H9 (cell line): ENCODE results near the gene SLC17A9. TPM values are rescaled to one million over a fixed set of nuclear protein-coding genes. Genes with fewer than 3 reads are reported as not detected.

Experiments
- DNase-seq: peaks from one replicate; pipeline ENCODE4 v3.0.0-alpha.2; 2017
- H2AFZ ChIP-seq: one replicate; pipeline ENCODE4 v1.6.1; 2013; ENCODE audit warnings: mild to moderate bottlenecking, low read length, control low read depth, moderate library complexity
- H2AK5ac ChIP-seq: 2 replicates; pipeline ENCODE4 v1.6.1; 2013; ENCODE audit warnings: low read length, control low read depth, mixed read lengths; ENCODE audit not compliant: insufficient read length
- H2BK120ac ChIP-seq: one replicate; pipeline ENCODE4 v1.6.1; 2013; ENCODE audit warnings: low read depth, mild to moderate bottlenecking, low read length, control low read depth, inconsistent platforms; ENCODE audit not compliant: poor library complexity, severe bottlenecking
- H2BK12ac ChIP-seq: 2 replicates; pipeline ENCODE4 v1.6.1; 2013; ENCODE audit warnings: low read length, control low read depth, mixed read lengths, low read depth; ENCODE audit not compliant: insufficient read length
- H2BK15ac ChIP-seq: 2 replicates; pipeline ENCODE4 v1.6.1; 2013; ENCODE audit warnings: low read depth, low read length, control low read depth
- H2BK20ac ChIP-seq: one replicate; pipeline ENCODE4 v1.6.1; 2013; ENCODE audit warnings: low read depth, mild to moderate bottlenecking, low read length, control low read depth, inconsistent platforms; ENCODE audit not compliant: poor library complexity, severe bottlenecking
- H2BK5ac ChIP-seq: 2 replicates; pipeline ENCODE4 v1.6.1; 2013; ENCODE audit warnings: low read length, control low read depth, mixed read lengths; ENCODE audit not compliant: insufficient read length
- H3K14ac ChIP-seq: 2 replicates; pipeline ENCODE4 v1.6.1; 2013; ENCODE audit warnings: low read length, control low read depth; ENCODE audit not compliant: insufficient read depth
- H3K18ac ChIP-seq: 2 replicates; pipeline ENCODE4 v1.6.1; 2013; ENCODE audit warnings: low read depth, mild to moderate bottlenecking, mixed read lengths, low read length, control low read depth; ENCODE audit not compliant: insufficient read length
- H3K23ac ChIP-seq: 2 replicates; pipeline ENCODE4 v1.6.1; 2013; ENCODE audit warnings: low read length, control low read depth, mixed read lengths, low read depth; ENCODE audit not compliant: insufficient read length
- H3K23me2 ChIP-seq: 2 replicates; pipeline ENCODE4 v1.6.1; 2013; ENCODE audit warnings: low read depth, mild to moderate bottlenecking, mixed read lengths, low read length, control low read depth; ENCODE audit not compliant: insufficient read length, poor library complexity, severe bottlenecking
- H3K27ac ChIP-seq: 2 replicates; pipeline ENCODE4 v1.5.1; 2013; ENCODE audit warnings: low read length, control low read depth, mixed read lengths, low read depth; ENCODE audit not compliant: insufficient read length
- H3K27me3 ChIP-seq: 2 replicates; pipeline ENCODE4 v1.6.1; 2013; ENCODE audit warnings: low read length, control low read depth, inconsistent platforms; ENCODE audit not compliant: insufficient read depth
- H3K4ac ChIP-seq: 2 replicates; pipeline ENCODE4 v1.6.1; 2013; ENCODE audit warnings: low read depth, mild to moderate bottlenecking, control low read depth, inconsistent platforms, low read length, moderate library complexity
- H3K4me1 ChIP-seq: 2 replicates; pipeline ENCODE4 v1.6.1; 2013; ENCODE audit warnings: low read length, control low read depth, inconsistent platforms; ENCODE audit not compliant: insufficient read depth
- H3K4me2 ChIP-seq: 2 replicates; pipeline ENCODE4 v1.6.1; 2013; ENCODE audit warnings: low read length, control low read depth, mixed read lengths; ENCODE audit not compliant: insufficient read length, insufficient read depth
- H3K56ac ChIP-seq: 2 replicates; pipeline ENCODE4 v1.6.1; 2013; ENCODE audit warnings: low read depth, mild to moderate bottlenecking, mixed read lengths, low read length, control low read depth; ENCODE audit not compliant: insufficient read length
- H3K79me1 ChIP-seq: 2 replicates; pipeline ENCODE4 v1.6.1; 2013; ENCODE audit warnings: low read depth, mild to moderate bottlenecking, moderate library complexity, low read length, control low read depth, inconsistent platforms; ENCODE audit not compliant: insufficient read depth, poor library complexity, severe bottlenecking
- H3K79me2 ChIP-seq: 2 replicates; pipeline ENCODE4 v1.6.1; 2013; ENCODE audit warnings: low read length, control low read depth, inconsistent platforms; ENCODE audit not compliant: insufficient read depth
- H3K9ac ChIP-seq: 2 replicates; pipeline ENCODE4 v1.6.1; 2013; ENCODE audit warnings: low read length, control low read depth, mixed read lengths; ENCODE audit not compliant: insufficient read length; ENCODE audit errors: extremely low read depth
- H3K9me3 ChIP-seq: one replicate; pipeline ENCODE4 v1.6.1; 2013; ENCODE audit warnings: low read depth, low read length, inconsistent platforms; ENCODE audit not compliant: control insufficient read depth
- H3T11ph ChIP-seq: one replicate; pipeline ENCODE4 v1.6.1; 2013; ENCODE audit warnings: mild to moderate bottlenecking, low read length, control low read depth, inconsistent platforms
- H4K20me1 ChIP-seq: one replicate; pipeline ENCODE4 v1.6.1; 2013; ENCODE audit not compliant: control insufficient read depth, insufficient read length, insufficient read depth
- H4K5ac ChIP-seq: 2 replicates; pipeline ENCODE4 v1.6.1; 2013; ENCODE audit warnings: low read depth, mild to moderate bottlenecking, mixed read lengths, low read length, control low read depth; ENCODE audit not compliant: insufficient read length
- H4K8ac ChIP-seq: replicated peaks from 2 replicates; pipeline ENCODE4 v1.6.1; 2013; ENCODE audit warnings: low read length, control low read depth, mixed read lengths, low read depth; ENCODE audit not compliant: insufficient read length
- H4K91ac ChIP-seq: 2 replicates; pipeline ENCODE4 v1.6.1; 2013; ENCODE audit warnings: low read depth, mild to moderate bottlenecking, moderate library complexity, mixed read lengths, low read length, control low read depth; ENCODE audit not compliant: insufficient read length
- H3K27ac Mint-ChIP-seq, 3 experiments: 2 replicates in 2 of 3; 3 replicates in 1 of 3; pipeline ENCODE4 v1.8.0; 2020 to 2021; ENCODE audit warnings: mixed read lengths in 3 of 3, mild to moderate bottlenecking in 1 of 3, moderate library complexity in 1 of 3
- H3K27me3 Mint-ChIP-seq: 2 replicates; pipeline ENCODE4 v1.8.0; 2021; ENCODE audit warnings: low read depth, mild to moderate bottlenecking, moderate library complexity, mixed read lengths
- H3K36me3 Mint-ChIP-seq, 3 experiments: 2 replicates in 2 of 3; 3 replicates in 1 of 3; pipeline ENCODE4 v1.8.0; 2020 to 2021; ENCODE audit warnings: low read depth in 3 of 3, mixed read lengths in 3 of 3; ENCODE audit not compliant: insufficient read depth in 1 of 3
- H3K4me1 Mint-ChIP-seq, 2 experiments: 2 replicates each; pipeline ENCODE4 v1.8.0; 2020; ENCODE audit warnings: mixed read lengths in 2 of 2
- H3K4me3 Mint-ChIP-seq, 2 experiments: 2 replicates in 1 of 2; 3 replicates in 1 of 2; pipeline ENCODE4 v1.8.0; 2020 to 2021; ENCODE audit warnings: mild to moderate bottlenecking in 2 of 2, mixed read lengths in 2 of 2, moderate library complexity in 1 of 2
- H3K9me3 Mint-ChIP-seq, 2 experiments: 2 replicates in 1 of 2; 3 replicates in 1 of 2; pipeline ENCODE4 v1.8.0; 2020; ENCODE audit warnings: mild to moderate bottlenecking in 2 of 2, mixed read lengths in 2 of 2, moderate library complexity in 1 of 2
- WGBS: extraction: QIAGEN DNeasy Blood & Tissue Kit; methylation state at CpG from one replicate; pipeline ENCODE4 v1.1.7; 2013; ENCODE audit warnings: missing lambda C conversion rate, low lambda C conversion rate, mixed read lengths; ENCODE audit not compliant: insufficient read length; ENCODE audit errors: extremely low coverage; 5-methylcytosine and 5-hydroxymethylcytosine counted together
- total RNA-seq: library from RNA; stranded (reverse); gene quantifications from 2 replicates; pipeline ENCODE4 v1.2.1, GENCODE V29; 2021
- TF ChIP-seq, protein P1 (sequence below): fragments of 200-600 bp; sonication (generic); conservative IDR thresholded peaks from 3 replicates; pipeline ENCODE4 v1.8.0; 2021; ENCODE audit warnings: antibody characterized with exemption, mild to moderate bottlenecking

SLC17A9 gene
- total RNA-seq, 1 experiment from 2014 or later = 20.9 TPM

DNA sequence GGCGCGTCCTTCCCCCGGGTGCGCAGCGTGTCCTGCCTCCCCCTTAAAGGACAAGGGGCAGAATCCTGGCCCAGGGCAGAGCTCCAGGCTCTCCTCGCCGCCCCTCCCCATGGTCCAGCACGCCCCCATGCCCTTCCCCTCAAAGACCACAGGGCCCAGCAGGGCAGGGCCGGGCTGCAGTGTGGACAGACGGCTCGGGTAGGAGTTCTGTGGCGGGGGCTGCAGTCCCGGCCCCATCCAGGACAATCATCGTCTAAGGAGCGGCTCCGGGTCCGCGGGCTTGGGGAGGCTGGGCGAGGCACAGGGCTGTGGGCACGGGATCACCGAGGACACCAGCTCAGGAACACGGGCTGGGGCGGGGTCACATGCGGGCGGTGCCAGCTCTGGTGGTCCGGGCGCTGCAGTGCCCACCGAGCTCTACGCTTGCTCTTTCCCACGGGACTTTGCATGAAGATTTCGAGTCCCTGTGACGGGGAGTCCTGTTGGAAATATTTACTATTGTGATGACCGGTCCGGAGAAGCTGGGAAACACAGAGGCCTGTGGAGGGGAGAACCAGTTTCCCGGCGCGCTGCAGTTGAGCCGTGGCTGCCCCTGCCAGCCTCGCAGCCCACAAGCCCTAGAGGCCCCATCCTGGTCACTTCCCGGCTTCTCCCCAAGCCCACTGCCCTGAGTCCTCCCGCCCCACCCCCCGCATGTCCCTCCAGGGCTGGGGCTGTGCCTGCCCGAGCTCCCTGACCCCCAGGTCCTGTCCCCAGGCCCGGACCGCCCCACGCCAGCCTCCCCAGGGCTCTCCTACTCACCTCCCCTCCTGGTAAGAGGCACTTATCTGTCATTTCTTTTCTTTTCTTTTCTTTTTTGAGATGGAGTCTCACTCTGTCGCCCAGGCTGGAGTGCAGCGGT lies 20.6 kb downstream of the SLC17A9 start:
- no peak overlapping the region for H4K8ac ChIP-seq
- WGBS = no CpG with 5 or more reads among the region's 48 CpGs
- H3K4me3 Mint-ChIP-seq = peak overlapping the region; percentile 56 to 80

More for the DNA sequence above, 20.6 kb downstream of the SLC17A9 start:
- Histone ChIP-seq H3K9me3 (no peaks in the 10 kb centered on the region), H3K4me2 (peak overlapping the region; percentile 27), H2BK20ac (no peak overlapping the region), H2AK5ac (no peak overlapping the region), H4K20me1 (no peaks in the 10 kb centered on the region), H2BK15ac (no peak overlapping the region), H4K5ac (no peak overlapping the region), H3T11ph (no peak overlapping the region), H2BK120ac (no peak overlapping the region), H3K9ac (no peak overlapping the region), H2BK12ac (no peak overlapping the region), H3K18ac (no peak overlapping the region), H3K23ac (no peak overlapping the region), H2BK5ac (no peak overlapping the region), H3K23me2 (peaks cover 3% of the 10 kb centered on the region), H3K27ac (no peak overlapping the region), H3K27me3 (peaks cover 7% of the 10 kb centered on the region; the same call in 1 of the 2 replicates), H3K14ac (no peak overlapping the region), H4K91ac (no peak overlapping the region), H3K79me1 (no peaks in the 10 kb centered on the region), H3K4ac (no peak overlapping the region), H2AFZ (no peak overlapping the region), H3K79me2 (no peaks in the 10 kb centered on the region), H3K4me1 (peaks cover 6% of the 10 kb centered on the region), H3K56ac (no peak overlapping the region)
- H3K36me3 Mint-ChIP-seq = peaks cover 0 to 3% (median 0%) of the 10 kb centered on the region in 3 experiments; a peak in 1 of 7 replicates
- peaks cover 27 to 29% of the 10 kb centered on the region in 2 experiments for H3K4me1 Mint-ChIP-seq
- TF ChIP-seq, protein P1, sequence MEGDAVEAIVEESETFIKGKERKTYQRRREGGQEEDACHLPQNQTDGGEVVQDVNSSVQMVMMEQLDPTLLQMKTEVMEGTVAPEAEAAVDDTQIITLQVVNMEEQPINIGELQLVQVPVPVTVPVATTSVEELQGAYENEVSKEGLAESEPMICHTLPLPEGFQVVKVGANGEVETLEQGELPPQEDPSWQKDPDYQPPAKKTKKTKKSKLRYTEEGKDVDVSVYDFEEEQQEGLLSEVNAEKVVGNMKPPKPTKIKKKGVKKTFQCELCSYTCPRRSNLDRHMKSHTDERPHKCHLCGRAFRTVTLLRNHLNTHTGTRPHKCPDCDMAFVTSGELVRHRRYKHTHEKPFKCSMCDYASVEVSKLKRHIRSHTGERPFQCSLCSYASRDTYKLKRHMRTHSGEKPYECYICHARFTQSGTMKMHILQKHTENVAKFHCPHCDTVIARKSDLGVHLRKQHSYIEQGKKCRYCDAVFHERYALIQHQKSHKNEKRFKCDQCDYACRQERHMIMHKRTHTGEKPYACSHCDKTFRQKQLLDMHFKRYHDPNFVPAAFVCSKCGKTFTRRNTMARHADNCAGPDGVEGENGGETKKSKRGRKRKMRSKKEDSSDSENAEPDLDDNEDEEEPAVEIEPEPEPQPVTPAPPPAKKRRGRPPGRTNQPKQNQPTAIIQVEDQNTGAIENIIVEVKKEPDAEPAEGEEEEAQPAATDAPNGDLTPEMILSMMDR = no peak
- H3K27me3 Mint-ChIP-seq = peaks cover 59% of the 10 kb centered on the region
- DNase-seq = no peak
- peaks cover 3% of the 10 kb centered on the region in 2 experiments; a peak in 2 of 5 replicates for H3K9me3 Mint-ChIP-seq
- no peak overlapping the region for H3K27ac Mint-ChIP-seq
